ENCODE measurements around the gene B4GALT1. TPM values are rescaled to one million over a fixed set of nuclear protein-coding genes. Genes with fewer than 3 reads are reported as not detected.
A peak's percentile ranks its signal among the peaks of the same experiment; 100 is the strongest.

B4GALT1 gene, protein sequence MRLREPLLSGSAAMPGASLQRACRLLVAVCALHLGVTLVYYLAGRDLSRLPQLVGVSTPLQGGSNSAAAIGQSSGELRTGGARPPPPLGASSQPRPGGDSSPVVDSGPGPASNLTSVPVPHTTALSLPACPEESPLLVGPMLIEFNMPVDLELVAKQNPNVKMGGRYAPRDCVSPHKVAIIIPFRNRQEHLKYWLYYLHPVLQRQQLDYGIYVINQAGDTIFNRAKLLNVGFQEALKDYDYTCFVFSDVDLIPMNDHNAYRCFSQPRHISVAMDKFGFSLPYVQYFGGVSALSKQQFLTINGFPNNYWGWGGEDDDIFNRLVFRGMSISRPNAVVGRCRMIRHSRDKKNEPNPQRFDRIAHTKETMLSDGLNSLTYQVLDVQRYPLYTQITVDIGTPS
- 100 to 1,000 TPM in 3 of 7 donors, 10 to 100 TPM in 4; 77.9 to 226 (median 88.3) TPM for total RNA-seq
- polyA plus RNA-seq, result 100 to 1,000 TPM in 1 of 2 donors, 10 to 100 TPM in 1; 35.8 to 120 TPM
- long read RNA-seq, donor 1, full-length matches to known transcripts, result 5 of 131 reads
- long read RNA-seq, donor 1, partial matches to known transcripts, result 9 of 131 reads
- long read RNA-seq, donor 1, other reads (novel, unspliced or antisense), result 117 of 131 reads
- long read RNA-seq, donor 2, full-length matches to known transcripts, result 17 of 187 reads
- long read RNA-seq, donor 2, partial matches to known transcripts, result 91 of 187 reads
- long read RNA-seq, donor 2, other reads (novel, unspliced or antisense), result 79 of 187 reads
- long read RNA-seq, donor 3, full-length matches to known transcripts, result 33 of 57 reads
- long read RNA-seq, donor 3, partial matches to known transcripts, result 0 of 57 reads
- long read RNA-seq, donor 3, other reads (novel, unspliced or antisense), result 24 of 57 reads

DNA sequence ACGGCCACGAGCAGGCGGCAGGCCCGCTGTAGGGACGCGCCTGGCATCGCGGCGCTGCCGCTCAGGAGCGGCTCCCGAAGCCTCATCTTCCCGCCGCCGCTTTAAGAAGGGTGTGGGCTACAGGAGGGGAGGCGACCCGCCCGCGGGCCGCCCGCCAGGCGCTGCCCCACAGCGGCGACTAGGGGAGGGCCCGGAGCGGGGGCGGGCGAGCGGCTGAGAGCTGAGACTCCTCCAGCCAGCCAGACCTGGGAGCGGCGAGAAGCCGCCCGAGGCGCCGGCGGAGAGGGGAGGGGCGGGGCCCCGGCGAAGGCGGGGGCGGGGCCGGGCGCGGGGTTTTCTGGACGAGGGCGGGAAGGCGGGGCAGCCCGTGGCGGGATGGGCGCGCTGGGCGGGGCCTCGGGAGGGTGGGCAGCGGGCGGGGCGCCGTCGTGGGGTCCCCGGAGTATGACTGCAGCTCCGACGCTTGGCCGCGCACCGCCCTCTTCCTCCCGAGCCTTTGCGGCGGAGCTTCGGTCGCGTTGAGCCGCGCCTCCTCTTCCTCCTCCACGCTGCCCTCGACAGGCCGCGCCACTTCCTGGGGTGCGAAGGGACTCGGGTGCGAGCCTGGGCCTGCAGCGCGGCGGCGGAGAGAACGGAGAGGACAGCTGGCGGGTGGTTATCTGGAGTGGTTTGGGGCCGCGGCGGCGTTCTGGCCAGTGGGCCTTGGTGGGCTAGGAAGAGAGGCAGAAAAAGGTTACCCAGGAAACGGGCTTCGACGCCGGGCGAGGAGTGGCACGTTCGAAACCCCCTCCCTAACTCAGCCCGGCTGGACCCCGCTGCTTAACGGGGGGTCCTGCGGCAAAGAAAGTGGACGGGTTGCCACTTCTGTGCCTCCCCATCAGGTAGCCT is at the start of gene B4GALT1:
TSS of gene B4GALT1 (minus strand) at position 253 of the 888 bp plus-strand sequence. CDS start at position 86, 167 bp downstream.
- Histone ChIP-seq H3K27me3 (no peaks in the 10 kb centered on the region), H3K27ac (peak within 1 kb of the TSS; percentile 79 to 95), H3K36me3 (no peaks in the 10 kb centered on the region), H3K4me1 (ENCODE audit: insufficient read depth) (peaks cover 20% of the 10 kb centered on the region), H3K9me3 (no peaks in the 10 kb centered on the region), H3K4me3 (peak within 1 kb of the TSS; percentile 76)
- 1 to 4% (median 2%) methylated on average over 23 to 101 of the region's 101 CpGs for WGBS, 3 donors
- TF ChIP-seq POLR2A (IDR thresholded peaks at IDR 0.05) (peak; percentile 91), EP300 (IDR thresholded peaks at IDR 0.05) (no peak)
- TF ChIP-seq, protein P1, sequence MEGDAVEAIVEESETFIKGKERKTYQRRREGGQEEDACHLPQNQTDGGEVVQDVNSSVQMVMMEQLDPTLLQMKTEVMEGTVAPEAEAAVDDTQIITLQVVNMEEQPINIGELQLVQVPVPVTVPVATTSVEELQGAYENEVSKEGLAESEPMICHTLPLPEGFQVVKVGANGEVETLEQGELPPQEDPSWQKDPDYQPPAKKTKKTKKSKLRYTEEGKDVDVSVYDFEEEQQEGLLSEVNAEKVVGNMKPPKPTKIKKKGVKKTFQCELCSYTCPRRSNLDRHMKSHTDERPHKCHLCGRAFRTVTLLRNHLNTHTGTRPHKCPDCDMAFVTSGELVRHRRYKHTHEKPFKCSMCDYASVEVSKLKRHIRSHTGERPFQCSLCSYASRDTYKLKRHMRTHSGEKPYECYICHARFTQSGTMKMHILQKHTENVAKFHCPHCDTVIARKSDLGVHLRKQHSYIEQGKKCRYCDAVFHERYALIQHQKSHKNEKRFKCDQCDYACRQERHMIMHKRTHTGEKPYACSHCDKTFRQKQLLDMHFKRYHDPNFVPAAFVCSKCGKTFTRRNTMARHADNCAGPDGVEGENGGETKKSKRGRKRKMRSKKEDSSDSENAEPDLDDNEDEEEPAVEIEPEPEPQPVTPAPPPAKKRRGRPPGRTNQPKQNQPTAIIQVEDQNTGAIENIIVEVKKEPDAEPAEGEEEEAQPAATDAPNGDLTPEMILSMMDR (IDR thresholded peaks at IDR 0.05), result peak in 1 of 3 donors; percentile 23
- DNase-seq, result peak; percentile 95 to 99 (median 98)
- intact Hi-C loops (cut with DNase I), result loop anchor here in 2 of 4 donors (10.0 kb wide), 2 partner anchors 47 to 1497 kb away; partner anchors contain the start of gene CCL27 (in 1 of the 2)

DNA sequence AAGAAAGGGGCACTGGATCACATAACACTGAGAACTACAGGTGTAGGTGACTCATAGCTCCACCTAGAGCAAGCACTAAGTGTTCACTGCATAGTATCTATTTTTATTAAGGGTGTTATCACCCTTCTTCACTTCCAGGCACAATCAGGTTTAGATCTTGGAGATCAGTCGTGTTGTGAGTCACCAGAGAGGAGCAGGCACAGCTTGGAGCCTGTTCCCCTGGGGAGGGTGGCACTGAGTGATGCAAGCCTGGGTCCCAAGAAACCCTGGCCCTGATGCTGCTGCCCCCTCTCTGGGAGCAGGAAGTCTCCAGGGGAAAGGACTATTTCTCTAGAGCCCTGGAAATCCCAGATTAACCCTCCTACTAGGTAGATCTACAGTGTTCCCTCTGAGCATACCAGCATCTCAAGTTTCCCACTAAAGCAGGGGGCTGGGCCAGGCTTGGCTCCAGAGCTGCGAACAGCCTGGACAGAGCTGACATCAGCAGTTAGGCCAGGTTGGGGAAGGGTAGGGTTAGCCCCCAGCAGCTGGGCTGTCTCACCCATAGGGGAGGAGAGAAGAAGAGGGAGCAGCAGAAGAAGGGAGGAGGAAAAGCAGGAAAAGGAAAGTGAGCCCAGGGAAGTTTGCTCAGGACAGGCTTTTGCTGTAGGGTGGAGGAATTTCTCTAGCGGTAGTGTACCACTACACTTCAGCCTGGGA is 44.7 kb upstream of the B4GALT1 start:
- intact Hi-C loops (cut with DNase I), result loop anchor here in 1 of 4 donors (10.0 kb wide), 1 partner anchor 47 kb away; the partner anchor contains the start of gene B4GALT1
- H3K36me3 ChIP-seq, result no peaks in the 10 kb centered on the region
- H3K4me1 ChIP-seq (ENCODE audit: insufficient read depth), result no peaks in the 10 kb centered on the region
- H3K27me3 ChIP-seq, result no peaks in the 10 kb centered on the region
- no peak overlapping the region for H3K4me3 ChIP-seq
- TF ChIP-seq POLR2A (IDR thresholded peaks at IDR 0.05), result no peak
- TF ChIP-seq, protein P1 (IDR thresholded peaks at IDR 0.05), result no peak
- no peak for TF ChIP-seq EP300 (IDR thresholded peaks at IDR 0.05)
- peak in 2 of 5 donors; percentile 19 to 53 for DNase-seq
- H3K9me3 ChIP-seq, result no peaks in the 10 kb centered on the region
- H3K27ac ChIP-seq, result no peak overlapping the region
- 11 to 18% (median 17%) methylated on average over 3 of the region's 3 CpGs for WGBS, 3 donors

DNA sequence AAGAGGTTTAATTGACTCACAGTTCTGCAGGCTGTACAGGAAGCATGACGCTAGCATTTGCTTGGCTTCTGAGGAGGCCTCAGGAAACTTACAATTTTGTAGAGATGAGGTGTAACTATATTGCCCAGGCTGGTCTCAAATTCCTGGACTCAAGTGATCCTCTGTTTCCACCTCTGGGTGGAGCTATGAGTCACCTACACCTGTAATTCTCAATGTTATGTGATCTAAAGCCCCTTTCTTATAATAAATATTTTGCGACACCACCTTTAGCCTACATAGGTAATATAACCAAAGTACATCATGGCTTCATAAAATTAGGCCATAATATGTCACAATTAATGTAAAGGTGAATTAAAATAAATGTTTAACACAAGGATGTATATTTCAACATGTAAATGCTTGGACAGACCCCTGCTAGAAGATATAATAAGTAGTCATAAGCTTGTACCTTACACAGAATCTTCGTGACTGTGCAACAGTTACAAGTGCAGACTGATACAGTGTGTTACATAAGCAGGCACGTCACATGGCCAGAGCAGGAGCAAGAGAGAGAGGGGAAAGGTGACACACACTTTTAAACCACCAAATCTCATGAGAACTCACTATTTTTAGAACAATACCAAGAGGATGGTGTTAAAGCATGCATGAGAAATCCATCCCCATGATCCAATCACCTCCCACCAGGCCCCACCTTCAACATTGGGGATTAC is 43.0 kb upstream of the B4GALT1 start:
- Histone ChIP-seq H3K4me1 (ENCODE audit: insufficient read depth) (no peaks in the 10 kb centered on the region), H3K27me3 (no peaks in the 10 kb centered on the region), H3K36me3 (no peaks in the 10 kb centered on the region), H3K27ac (no peak overlapping the region), H3K4me3 (no peak overlapping the region), H3K9me3 (no peaks in the 10 kb centered on the region)
- TF ChIP-seq, protein P1 (IDR thresholded peaks at IDR 0.05), result no peak
- TF ChIP-seq EP300 (IDR thresholded peaks at IDR 0.05) (no peak), POLR2A (IDR thresholded peaks at IDR 0.05) (no peak)
- intact Hi-C loops (cut with DNase I), result loop anchor here in 1 of 4 donors (10.0 kb wide), 1 partner anchor 45 kb away; the partner anchor contains the start of gene B4GALT1
- no peak for DNase-seq
- WGBS, 3 donors, result 91 to 95% (median 92%) methylated on average over 4 of the region's 4 CpGs

Data from ovary (tissue), 10 donors.